Esophagus muscularis mucosa (tissue), 3 donors: ENCODE data around the gene PTGES3.

Experiments
- POLR2A ChIP-seq: fragments of 450-650 bp; IDR thresholded peaks from one replicate; pipeline ENCODE4 v1.6.1; 2017; ENCODE audit warnings: antibody characterized with exemption, moderate library complexity, mild to moderate bottlenecking, low read depth
- TF ChIP-seq, protein P1 (sequence below), 3 experiments: fragments of 200-600 bp in 2 of 3; fragments of 450-650 bp in 1 of 3; sonication (generic) in 2 of 3; IDR thresholded peaks; one replicate each; pipeline ENCODE4 v1.5.1; 2017 to 2019; ENCODE audit warnings: antibody characterized with exemption in 3 of 3, mild to moderate bottlenecking in 2 of 3, moderate library complexity in 1 of 3

DNA sequence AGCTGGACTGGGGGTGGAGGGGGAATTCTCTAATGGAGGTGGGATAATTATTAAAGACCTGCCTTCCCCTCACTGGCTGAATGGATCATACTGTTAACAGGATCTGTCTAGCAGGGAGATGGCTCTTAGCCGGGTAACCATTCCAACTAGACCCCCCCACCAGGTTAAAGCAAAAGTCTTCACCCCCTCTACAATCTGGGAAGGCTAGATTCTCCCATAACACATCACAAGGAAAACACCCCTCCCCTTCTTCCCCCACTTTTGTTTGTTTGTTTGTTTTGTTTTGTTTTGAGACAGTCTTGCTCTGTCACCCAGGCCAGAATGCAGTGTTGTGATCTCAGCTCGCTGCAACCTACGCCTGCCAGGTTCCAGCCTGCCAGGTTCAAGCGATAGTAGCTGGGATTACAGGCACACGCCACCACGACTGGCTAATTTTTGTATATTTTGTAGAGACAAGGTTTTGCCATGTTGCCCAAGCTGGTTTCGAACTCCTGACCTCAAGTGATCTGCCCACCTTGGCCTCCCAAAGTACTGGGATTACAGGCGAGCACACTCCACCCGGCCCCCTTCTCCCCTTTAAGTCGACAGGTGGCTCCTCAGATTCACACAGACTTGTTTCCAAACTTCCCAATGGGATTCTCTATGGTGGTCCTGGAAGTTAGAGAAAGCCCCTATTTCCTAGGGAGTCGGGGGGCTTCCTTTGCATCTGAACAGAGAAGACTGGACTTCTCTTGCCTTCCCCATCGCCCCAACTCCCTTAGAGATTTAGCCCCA, 54.4 kb downstream of the PTGES3 start:
- no peak for TF ChIP-seq POLR2A
- TF ChIP-seq, protein P1, sequence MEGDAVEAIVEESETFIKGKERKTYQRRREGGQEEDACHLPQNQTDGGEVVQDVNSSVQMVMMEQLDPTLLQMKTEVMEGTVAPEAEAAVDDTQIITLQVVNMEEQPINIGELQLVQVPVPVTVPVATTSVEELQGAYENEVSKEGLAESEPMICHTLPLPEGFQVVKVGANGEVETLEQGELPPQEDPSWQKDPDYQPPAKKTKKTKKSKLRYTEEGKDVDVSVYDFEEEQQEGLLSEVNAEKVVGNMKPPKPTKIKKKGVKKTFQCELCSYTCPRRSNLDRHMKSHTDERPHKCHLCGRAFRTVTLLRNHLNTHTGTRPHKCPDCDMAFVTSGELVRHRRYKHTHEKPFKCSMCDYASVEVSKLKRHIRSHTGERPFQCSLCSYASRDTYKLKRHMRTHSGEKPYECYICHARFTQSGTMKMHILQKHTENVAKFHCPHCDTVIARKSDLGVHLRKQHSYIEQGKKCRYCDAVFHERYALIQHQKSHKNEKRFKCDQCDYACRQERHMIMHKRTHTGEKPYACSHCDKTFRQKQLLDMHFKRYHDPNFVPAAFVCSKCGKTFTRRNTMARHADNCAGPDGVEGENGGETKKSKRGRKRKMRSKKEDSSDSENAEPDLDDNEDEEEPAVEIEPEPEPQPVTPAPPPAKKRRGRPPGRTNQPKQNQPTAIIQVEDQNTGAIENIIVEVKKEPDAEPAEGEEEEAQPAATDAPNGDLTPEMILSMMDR (IDR thresholded peaks at IDR 0.05) = no peak
